Measurements from ENCODE around the gene EDIL3.

The EDIL3 gene

DNA sequence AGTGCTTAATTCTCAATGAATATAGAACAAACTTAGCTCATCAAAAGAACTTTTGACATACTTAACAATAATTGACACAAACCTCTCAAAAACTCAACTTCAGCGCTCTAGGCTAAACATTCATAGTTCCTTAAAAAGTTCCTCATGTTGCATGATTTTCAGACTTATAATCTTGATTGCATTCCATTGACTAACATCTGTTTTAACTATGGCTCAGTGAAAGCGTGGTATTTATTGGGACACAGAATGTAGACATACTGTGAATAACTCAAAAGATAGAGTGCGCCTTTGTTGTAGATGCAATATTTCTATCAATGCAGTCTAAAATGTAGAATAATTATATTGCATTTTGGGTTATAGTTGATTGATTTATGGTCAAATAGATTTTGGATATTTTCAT, 436.9 kb downstream of the EDIL3 start:
- DNase-seq (ENCODE audit: low read depth) = no peak
- TF ChIP-seq CTCF (IDR thresholded peaks at IDR 0.05; ENCODE audit: low read length, missing control alignments) = no peak
- no peak overlapping the region for H3K4me3 ChIP-seq (replicated peaks; ENCODE audit: low read depth, low read length)

- no peak overlapping the region for H3K4me3 ChIP-seq (replicated peaks; ENCODE audit: low read depth, low read length)
- TF ChIP-seq CTCF (IDR thresholded peaks at IDR 0.05; ENCODE audit: low read length, missing control alignments) = no peak
- DNase-seq (ENCODE audit: low read depth) = no peak
Observed at GRCh38 chr5:83946516-83946915, 438.2 kb downstream of the EDIL3 start.

DNA sequence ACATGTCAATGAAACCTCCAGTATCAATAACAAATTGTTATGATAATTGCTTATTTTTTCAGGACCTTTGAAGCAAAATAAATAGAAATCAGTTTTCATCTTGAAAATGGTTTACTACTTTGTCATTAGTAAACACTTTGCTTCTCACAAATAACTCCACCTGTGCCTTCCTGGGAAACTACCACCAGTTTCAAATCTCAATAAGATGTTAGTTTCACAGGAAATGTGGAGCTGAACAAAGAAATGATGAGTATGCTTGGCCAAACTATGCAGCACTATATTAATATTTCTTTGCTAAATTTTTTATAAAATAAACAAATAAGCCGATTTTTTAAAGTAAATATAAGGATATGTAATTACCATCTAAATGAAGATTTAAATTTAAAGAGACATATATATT, 442.5 kb downstream of the EDIL3 start:
- H3K4me3 ChIP-seq (replicated peaks; ENCODE audit: low read depth, low read length) = no peak overlapping the region
- TF ChIP-seq CTCF (IDR thresholded peaks at IDR 0.05; ENCODE audit: low read length, missing control alignments) = no peak

GRCh38 chr5:83937837-83938236, 446.8 kb downstream of the EDIL3 start:
- TF ChIP-seq CTCF (IDR thresholded peaks at IDR 0.05; ENCODE audit: low read length, missing control alignments) = no peak
- no peak for DNase-seq (ENCODE audit: low read depth)
- H3K4me3 ChIP-seq (replicated peaks; ENCODE audit: low read depth, low read length) = no peak overlapping the region

More for the DNA sequence above, 442.5 kb downstream of the EDIL3 start:
- DNase-seq (ENCODE audit: low read depth) = no peak

- TF ChIP-seq CTCF (IDR thresholded peaks at IDR 0.05; ENCODE audit: low read length, missing control alignments) = no peak
- DNase-seq (ENCODE audit: low read depth) = no peak
- no peak overlapping the region for H3K4me3 ChIP-seq (replicated peaks; ENCODE audit: low read depth, low read length)
Observed at GRCh38 chr5:83931969-83932368, 452.7 kb downstream of the EDIL3 start.

- DNase-seq (ENCODE audit: low read depth) = peak; percentile 75
- H3K4me3 ChIP-seq (replicated peaks; ENCODE audit: low read depth, low read length) = no peak overlapping the region
- peak; percentile 89 for TF ChIP-seq CTCF (IDR thresholded peaks at IDR 0.05; ENCODE audit: low read length, missing control alignments)
Observed at GRCh38 chr5:83927140-83927733, 457.4 kb downstream of the EDIL3 start.

DNA sequence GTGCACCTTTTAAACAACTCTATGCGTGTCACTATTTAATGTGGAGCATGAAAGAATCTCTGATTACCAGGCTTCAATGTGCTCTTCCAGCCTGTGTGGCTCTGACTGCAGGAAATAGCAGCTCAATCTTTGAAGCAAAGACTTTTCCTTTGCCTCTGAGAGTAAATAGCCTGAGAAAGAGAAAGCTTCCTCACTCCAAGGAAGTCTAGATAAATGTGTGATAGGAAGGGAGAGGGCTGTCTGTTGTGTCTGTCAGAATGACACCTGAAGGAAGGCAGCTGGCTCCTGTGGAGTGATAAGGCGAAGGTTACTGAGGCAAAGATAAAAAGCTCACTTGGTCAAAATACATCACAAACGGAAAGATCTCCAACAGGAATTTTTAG, 458.7 kb downstream of the EDIL3 start:
- DNase-seq (ENCODE audit: low read depth) = no peak
- no peak for TF ChIP-seq CTCF (IDR thresholded peaks at IDR 0.05; ENCODE audit: low read length, missing control alignments)
- no peak overlapping the region for H3K4me3 ChIP-seq (replicated peaks; ENCODE audit: low read depth, low read length)

All from fibroblast of pulmonary artery (primary cell).